ENCODE data around the gene HOXB1. TPM values are rescaled to one million over a fixed set of nuclear protein-coding genes. Genes with fewer than 3 reads are reported as not detected.

The HOXB1 gene
- total RNA-seq, 2 donors from 2014 or later, result not detected

DNA sequence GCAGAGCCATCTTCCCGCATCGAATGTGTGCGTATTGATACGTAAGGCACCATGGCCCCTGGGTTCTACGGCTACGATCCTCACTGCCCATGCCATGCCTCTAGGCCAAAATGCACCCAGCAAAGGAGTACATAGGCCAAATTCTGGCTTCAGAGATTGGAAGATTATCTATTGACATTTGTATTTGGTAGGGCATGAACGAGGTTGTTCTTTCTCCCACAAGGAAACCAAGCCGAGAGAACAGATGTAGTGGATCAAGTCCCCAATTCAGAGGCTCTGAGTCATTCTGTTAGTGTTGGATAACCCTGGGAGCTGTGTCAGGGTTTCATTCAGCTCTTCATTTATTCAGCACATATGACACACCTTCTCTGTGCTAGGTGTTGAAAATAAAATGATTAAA, 36.5 kb downstream of the HOXB1 start:
- peaks cover 5% of the 10 kb centered on the region for H3K4me1 ChIP-seq
- no peak for DNase-seq
- H3K4me3 ChIP-seq, result no peak overlapping the region
- H3K27ac ChIP-seq, result no peak overlapping the region
- TF ChIP-seq CTCF (IDR thresholded peaks at IDR 0.05), result no peak
- no peaks in the 10 kb centered on the region for H3K27me3 ChIP-seq
- no peaks in the 10 kb centered on the region for H3K36me3 ChIP-seq
- H3K9me3 ChIP-seq, result no peaks in the 10 kb centered on the region
- intact Hi-C loops (cut with DNase I), result no loop called here
- no peak overlapping the region for H3K9ac ChIP-seq (ENCODE audit: low read depth in 2 of 2, low read length in 2 of 2)

- H3K27me3 ChIP-seq, result no peaks in the 10 kb centered on the region
- peak; percentile 87 for TF ChIP-seq CTCF (IDR thresholded peaks at IDR 0.05)
- DNase-seq, result peak; percentile 79
- no peaks in the 10 kb centered on the region for H3K9me3 ChIP-seq
- no peak overlapping the region for H3K27ac ChIP-seq
- intact Hi-C loops (cut with DNase I), result no loop called here
- H3K4me3 ChIP-seq, result peak overlapping the region; percentile 26
- peaks cover 5% of the 10 kb centered on the region for H3K4me1 ChIP-seq
- peak overlapping the region; percentile 44 to 64 for H3K9ac ChIP-seq (ENCODE audit: low read depth in 2 of 2, low read length in 2 of 2)
- no peaks in the 10 kb centered on the region for H3K36me3 ChIP-seq
Observed at GRCh38 chr17:48492401-48493298, 38.2 kb downstream of the HOXB1 start.

DNA sequence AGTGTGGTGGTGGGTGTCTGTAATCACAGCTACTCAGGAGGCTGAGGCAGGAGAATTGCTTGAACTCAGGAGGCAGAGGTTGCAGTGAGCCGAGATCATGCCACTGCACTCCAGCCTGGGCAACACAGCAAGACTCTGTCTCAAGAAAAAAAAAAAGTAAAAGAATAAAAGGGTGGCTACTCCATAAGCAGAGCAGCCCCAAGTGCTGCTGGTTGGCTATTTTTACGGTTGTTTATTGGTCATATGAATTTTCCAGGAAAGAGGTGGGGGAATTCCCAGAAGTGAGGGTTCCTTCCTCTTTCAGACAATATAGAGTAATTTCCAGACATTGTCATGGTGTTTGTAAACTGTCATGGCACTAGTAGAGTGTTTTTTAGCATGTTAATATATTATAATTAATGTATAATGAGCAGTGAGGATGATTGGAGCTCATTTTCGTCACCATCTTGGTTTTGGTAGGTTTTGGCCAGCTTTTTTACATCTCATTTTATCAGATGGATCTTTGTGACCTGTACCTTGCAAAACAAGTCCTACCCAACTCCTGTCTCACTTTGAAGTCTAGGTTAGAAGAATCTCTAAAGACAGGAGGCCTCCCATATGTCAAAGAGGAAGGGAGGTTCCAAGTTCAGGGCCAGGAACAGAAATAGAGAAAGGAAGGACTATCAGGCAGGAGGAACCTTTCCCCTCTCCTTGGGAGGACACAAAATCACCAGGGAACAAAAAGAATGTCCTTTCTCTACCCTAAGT, 39.1 kb downstream of the HOXB1 start:
- Histone ChIP-seq H3K27me3 (no peaks in the 10 kb centered on the region), H3K4me3 (no peak overlapping the region), H3K27ac (no peak overlapping the region), H3K9ac (ENCODE audit: low read depth in 2 of 2, low read length in 2 of 2) (no peak overlapping the region), H3K4me1 (peaks cover 5% of the 10 kb centered on the region), H3K36me3 (no peaks in the 10 kb centered on the region), H3K9me3 (no peaks in the 10 kb centered on the region)
- TF ChIP-seq CTCF (IDR thresholded peaks at IDR 0.05), result no peak
- DNase-seq, result no peak
- intact Hi-C loops (cut with DNase I), result no loop called here

- TF ChIP-seq CTCF (IDR thresholded peaks at IDR 0.05), result no peak
- no peak for DNase-seq
- H3K27me3 ChIP-seq, result no peaks in the 10 kb centered on the region
- no peak overlapping the region for H3K9ac ChIP-seq (ENCODE audit: low read depth in 2 of 2, low read length in 2 of 2)
- H3K4me3 ChIP-seq, result no peak overlapping the region
- intact Hi-C loops (cut with DNase I), result no loop called here
- peaks cover 5% of the 10 kb centered on the region for H3K4me1 ChIP-seq
- no peaks in the 10 kb centered on the region for H3K9me3 ChIP-seq
- H3K36me3 ChIP-seq, result no peaks in the 10 kb centered on the region
- H3K27ac ChIP-seq, result no peak overlapping the region
Observed at GRCh38 chr17:48490451-48490892, 40.3 kb downstream of the HOXB1 start.

- intact Hi-C loops (cut with DNase I), result loop anchor here (10.0 kb wide), 1 partner anchor 135 kb away; no protein-coding TSS in a partner anchor
- no peak for DNase-seq
Observed at GRCh38 chr17:48489781-48490180, 41.0 kb downstream of the HOXB1 start.

More at GRCh38 chr17:48489781-48490180, 41.0 kb downstream of the HOXB1 start:
- Histone ChIP-seq H3K9me3 (no peaks in the 10 kb centered on the region), H3K27me3 (no peaks in the 10 kb centered on the region), H3K27ac (no peak overlapping the region), H3K4me1 (peaks cover 5% of the 10 kb centered on the region), H3K4me3 (no peak overlapping the region), H3K36me3 (no peaks in the 10 kb centered on the region), H3K9ac (ENCODE audit: low read depth in 2 of 2, low read length in 2 of 2) (no peak overlapping the region)
- TF ChIP-seq CTCF (IDR thresholded peaks at IDR 0.05), result no peak

All from colonic mucosa (tissue), 4 donors.